CD4-positive, alpha-beta T cell (primary cell): ENCODE results near the gene ME3. TPM values are rescaled to one million over a fixed set of nuclear protein-coding genes. Genes with fewer than 3 reads are reported as not detected.

Experiments used
- ATAC-seq: fragments of 200-7000 bp; cut with Tn5 transposase; one replicate; pipeline ENCODE4 v1.10.0; 2022; ENCODE audit warnings: mild to moderate bottlenecking; ENCODE audit not compliant: poor library complexity
- CTCF ChIA-PET: fragments of 350-600 bp; sonication (Branson Sonifier 250); formaldehyde crosslinking; loops from one replicate; lab custom pipeline; 2021; ENCODE audit warnings: antibody characterized with exemption, inconsistent platforms; lab: Charles Lee
- POLR2A ChIA-PET: fragments of 350-600 bp; sonication (Branson Sonifier 250); formaldehyde crosslinking; loops from one replicate; lab custom pipeline; 2021; ENCODE audit warnings: antibody characterized with exemption, inconsistent platforms; lab: Charles Lee
- DNase-seq, 14 experiments: peaks; one replicate each; pipeline ENCODE4 v3.0.0-alpha.2; 2013 to 2020; ENCODE audit warnings: mixed read lengths in 2 of 14
- H3K27ac ChIP-seq, 2 donors: one replicate each; pipeline versions ENCODE4 v1.5.1 to v1.7.0; 2013; ENCODE audit warnings: low read length in 2 of 2, low read depth in 1 of 2, mild to moderate bottlenecking in 1 of 2
- H3K27me3 ChIP-seq, 2 experiments: 1 replicate in 1 of 2; 2 replicates in 1 of 2; pipeline versions ENCODE4 v1.6.1 to v1.7.0; 2013; ENCODE audit warnings: low read length in 2 of 2, control low read depth in 1 of 2, mild to moderate bottlenecking in 1 of 2, moderate library complexity in 1 of 2; ENCODE audit not compliant: insufficient read depth in 2 of 2, control insufficient read depth in 1 of 2
- H3K36me3 ChIP-seq: one replicate; pipeline ENCODE4 v1.6.1; 2013; ENCODE audit warnings: low read length, control low read depth; ENCODE audit not compliant: insufficient read depth
- H3K4me1 ChIP-seq: one replicate; pipeline ENCODE4 v1.6.1; 2013; ENCODE audit warnings: low read length, control low read depth; ENCODE audit not compliant: insufficient read depth
- H3K4me3 ChIP-seq: one replicate; pipeline ENCODE4 v1.5.1; 2013; ENCODE audit warnings: mild to moderate bottlenecking, low read length, moderate library complexity
- H3K9me3 ChIP-seq, 2 experiments: 1 replicate in 1 of 2; 2 replicates in 1 of 2; pipeline versions ENCODE4 v1.6.1 to v1.7.0; 2013; ENCODE audit warnings: low read length in 2 of 2, mild to moderate bottlenecking in 2 of 2, control low read depth in 1 of 2, moderate library complexity in 1 of 2; ENCODE audit not compliant: control insufficient read depth in 1 of 2, insufficient read depth in 1 of 2
- H3K27ac Mint-ChIP-seq: one replicate; pipeline ENCODE4 v1.8.0; 2020; ENCODE audit warnings: mixed read lengths
- H3K27me3 Mint-ChIP-seq: one replicate; pipeline ENCODE4 v1.8.0; 2021; ENCODE audit warnings: mixed read lengths
- H3K36me3 Mint-ChIP-seq: one replicate; pipeline ENCODE4 v1.8.0; 2021; ENCODE audit warnings: low read depth, mixed read lengths
- H3K4me1 Mint-ChIP-seq: one replicate; pipeline ENCODE4 v1.8.0; 2021; ENCODE audit warnings: low read depth, mixed read lengths
- H3K4me3 Mint-ChIP-seq: one replicate; pipeline ENCODE4 v1.8.0; 2020; ENCODE audit warnings: mild to moderate bottlenecking, mixed read lengths
- H3K9me3 Mint-ChIP-seq: one replicate; pipeline ENCODE4 v1.8.0; 2020; ENCODE audit warnings: mixed read lengths
- CTCF ChIP-seq: fragments of 200-600 bp; IDR thresholded peaks from one replicate; pipeline ENCODE4 v1.8.0; 2022; ENCODE audit warnings: antibody characterized with exemption, mild to moderate bottlenecking
- intact Hi-C, 2 experiments: fragments of 100-400 bp; cut with DNase I in 1 of 2; cut with micrococcal nuclease in 1 of 2; formaldehyde crosslinking; loops; one replicate each; pipeline versions ENCODE4 v1.15.1 to v1.9.0; 2023 to 2025; cut with DNase I, micrococcal nuclease
- total RNA-seq, 174 experiments: library from RNA in 2 of 174; stranded (reverse) in 2 of 174; gene quantifications; one replicate each; pipeline ENCODE4 v1.2.3 and lab custom pipeline; 2021 to 2026

ME3 gene
- total RNA-seq, 2 experiments from 2014 or later, result 9.1 to 10.6 TPM

GRCh38 chr11:86507249-86507845 lies 165.1 kb downstream of the ME3 start:
- Mint-ChIP-seq H3K27ac (no peak overlapping the region), H3K4me1 (no peaks in the 10 kb centered on the region), H3K27me3 (no peaks in the 10 kb centered on the region), H3K36me3 (no peaks in the 10 kb centered on the region), H3K4me3 (no peak overlapping the region), H3K9me3 (no peaks in the 10 kb centered on the region)
- TF ChIP-seq CTCF, result no peak
- H3K27ac ChIP-seq, result no peak overlapping the region
- H3K4me1 ChIP-seq, result no peaks in the 10 kb centered on the region
- no peak for DNase-seq
- intact Hi-C loops, result no loop called here
- H3K36me3 ChIP-seq, result no peaks in the 10 kb centered on the region
- CTCF ChIA-PET, result no interaction called here
- H3K9me3 ChIP-seq, result no peaks in the 10 kb centered on the region
- ATAC-seq, result no peak
- POLR2A ChIA-PET, result no interaction called here
- no peak overlapping the region for H3K4me3 ChIP-seq
- no peaks in the 10 kb centered on the region for H3K27me3 ChIP-seq

- H3K4me1 Mint-ChIP-seq, result no peaks in the 10 kb centered on the region
- DNase-seq (no peak), ATAC-seq (no peak)
- no peak overlapping the region for H3K27ac ChIP-seq
- no peaks in the 10 kb centered on the region for H3K36me3 ChIP-seq
- H3K27ac Mint-ChIP-seq, result no peak overlapping the region
- TF ChIP-seq CTCF, result no peak
- no peaks in the 10 kb centered on the region for H3K36me3 Mint-ChIP-seq
- no peaks in the 10 kb centered on the region for H3K27me3 ChIP-seq
- no peaks in the 10 kb centered on the region for H3K4me1 ChIP-seq
- POLR2A ChIA-PET, result no interaction called here
- no peak overlapping the region for H3K4me3 Mint-ChIP-seq
- H3K9me3 ChIP-seq, result no peaks in the 10 kb centered on the region
- intact Hi-C loops, result no loop called here
- H3K27me3 Mint-ChIP-seq, result no peaks in the 10 kb centered on the region
- CTCF ChIA-PET, result no interaction called here
- H3K4me3 ChIP-seq, result no peak overlapping the region
- no peaks in the 10 kb centered on the region for H3K9me3 Mint-ChIP-seq
Observed at GRCh38 chr11:86506235-86506634, 166.2 kb downstream of the ME3 start.

DNA sequence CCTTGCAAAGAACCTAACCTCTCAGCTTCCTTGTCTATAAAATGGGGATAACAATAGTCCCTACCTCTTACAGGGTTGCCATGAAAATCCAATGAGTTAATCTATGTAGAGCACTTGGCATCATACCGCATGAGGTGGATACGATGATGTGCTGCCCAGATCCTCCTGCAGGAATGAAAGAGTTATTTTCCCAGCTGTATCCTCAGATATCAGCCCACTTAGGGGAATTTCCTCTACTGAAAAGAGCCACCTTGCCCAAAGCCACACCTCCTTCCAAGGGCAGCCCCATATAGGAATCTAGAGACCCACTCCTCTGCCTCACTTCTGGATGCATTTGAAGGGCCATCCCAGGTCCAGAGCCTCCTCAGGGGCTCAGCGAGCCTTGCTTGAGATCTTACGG lies 169.3 kb downstream of the ME3 start:
- no peak for DNase-seq

More for the DNA sequence above, 169.3 kb downstream of the ME3 start:
- ATAC-seq, result no peak
- ChIA-PET POLR2A (no interaction called here), CTCF (no interaction called here)
- Mint-ChIP-seq H3K27me3 (no peaks in the 10 kb centered on the region), H3K27ac (no peak overlapping the region), H3K36me3 (no peaks in the 10 kb centered on the region), H3K9me3 (no peaks in the 10 kb centered on the region), H3K4me1 (no peaks in the 10 kb centered on the region), H3K4me3 (no peak overlapping the region)
- TF ChIP-seq CTCF, result no peak
- intact Hi-C loops, result no loop called here
- H3K9me3 ChIP-seq, result no peaks in the 10 kb centered on the region
- no peak overlapping the region for H3K27ac ChIP-seq
- H3K27me3 ChIP-seq, result no peaks in the 10 kb centered on the region
- no peak overlapping the region for H3K4me3 ChIP-seq
- no peaks in the 10 kb centered on the region for H3K4me1 ChIP-seq
- no peaks in the 10 kb centered on the region for H3K36me3 ChIP-seq
